Heart right ventricle (tissue), 16 donors: ENCODE results near the gene COL6A2. TPM values are rescaled to one million over a fixed set of nuclear protein-coding genes. Genes with fewer than 3 reads are reported as not detected.

ENCODE experiments used
- ATAC-seq, 8 donors: fragments of 200-7000 bp; cut with Tn5 transposase; one replicate each; pipeline ENCODE4 v1.9.1; 2020; ENCODE audit warnings: mild to moderate bottlenecking in 8 of 8, moderate library complexity in 8 of 8, moderate number of reproducible peaks in 1 of 8
- DNase-seq, 2 donors: peaks; one replicate each; pipeline ENCODE4 v3.0.0-alpha.2; 2020
- H3K27ac ChIP-seq, 10 donors: fragments of 200-600 bp; sonication (generic) in 2 of 10; one replicate each; pipeline versions ENCODE4 v1.5.0 to v1.8.0; 2020 to 2022; ENCODE audit warnings: mild to moderate bottlenecking in 3 of 10
- H3K27me3 ChIP-seq, 7 donors: fragments of 200-600 bp; one replicate each; pipeline ENCODE4 v1.8.0; 2021 to 2022; ENCODE audit warnings: mild to moderate bottlenecking in 2 of 7
- H3K36me3 ChIP-seq, 9 donors: fragments of 200-600 bp; sonication (generic) in 1 of 9; one replicate each; pipeline versions ENCODE4 v1.5.0 to v1.8.0; 2020 to 2022; ENCODE audit warnings: mild to moderate bottlenecking in 2 of 9
- H3K4me1 ChIP-seq, 9 donors: fragments of 200-600 bp; sonication (generic) in 1 of 9; one replicate each; pipeline versions ENCODE4 v1.5.0 to v1.8.0; 2020 to 2022; ENCODE audit warnings: mild to moderate bottlenecking in 4 of 9
- H3K4me3 ChIP-seq, 10 donors: fragments of 200-600 bp; sonication (generic) in 2 of 10; one replicate each; pipeline versions ENCODE4 v1.5.0 to v1.8.0; 2020 to 2022; ENCODE audit warnings: mild to moderate bottlenecking in 7 of 10, moderate library complexity in 2 of 10
- H3K9me3 ChIP-seq, 11 donors: fragments of 200-600 bp in 10 of 11; sonication (generic) in 2 of 11; one replicate each; pipeline versions ENCODE4 v1.5.0 to v1.8.0; 2013 to 2022; ENCODE audit warnings: mild to moderate bottlenecking in 2 of 11, control low read depth in 1 of 11, moderate library complexity in 1 of 11
- WGBS, 2 donors: extraction: QIAGEN DNeasy Blood & Tissue Kit; methylation state at CpG; one replicate each; pipeline ENCODE4 v1.1.7; 2013; ENCODE audit warnings: inconsistent platforms in 1 of 2; 5-methylcytosine and 5-hydroxymethylcytosine counted together
- intact Hi-C, 10 donors: fragments of 100-400 bp; cut with DNase I; formaldehyde crosslinking; loops; one replicate each; pipeline versions ENCODE4 v1.11.1 to v1.14.2; 2022
- polyA plus RNA-seq, 2 donors: library from polyadenylated mRNA; stranded (reverse); fragments of 200-250 nt; gene quantifications; one replicate each; pipeline ENCODE4 v1.2.3, GENCODE V29; 2013
- total RNA-seq, 10 donors: library from RNA; stranded (reverse); fragmentation: NEBNext Ultra II Directional in 3 of 10; extraction: Animal tissue kit (Norgen Biotek cat#: 25700) in 3 of 10; gene quantifications; one replicate each; pipeline versions ENCODE4 v1.2.1 to v1.2.4, GENCODE V29; 2021 to 2023
- TF ChIP-seq, protein P1 (sequence below), 9 donors: fragments of 200-600 bp; sonication (generic) in 2 of 9; IDR thresholded peaks; one replicate each; pipeline versions ENCODE4 v1.5.0 to v1.8.0; 2021 to 2022; ENCODE audit warnings: antibody characterized with exemption in 9 of 9, mild to moderate bottlenecking in 5 of 9, moderate library complexity in 1 of 9
- donor health status: Arrhythmogenic right ventricular cardiomyopathy.
- donor health status: ischemic (EF 13 %, LVEDD 7.1; RV severe dilation, severe dysfunction).
- donor health status: healthy with polysubstance abuse.
- donor health status: DM: no; HTN: yes; CAD: no.
- donor health status: DM: no; HTN: no; CAD: no.
- donor health status: ischemic (EF 25% LVEDD 6.9; RV normal size, moderate dysfunction).
- donor health status: ischemic (EF 25% LVEDD 5.7; RV mildly dilated, moderate dysfunction).
- donor health status: healthy.
- donor health status: DM: yes; HTN: yes; CAD: no.
- donor health status: Ischemic cardiomyopathy.
- donor health status: ischemic (EF 35%, LVEDD 5.7; RV mildly dilated, moderate dysfunction).
- donor health status: nonischemic (EF 11% LVEDD 7.7; RV severe dilation, severe dysfunction).
- donor health status: DM: yes; HTN: yes; CAD: no.
- donor health status: PGD.
- donor health status: ischemic (EF 29% LVEDD 5.4; RV normal size, mild dysfunction).
- donor health status: nonischemic (EF 23%, LVEDD 6.1; RV moderate dilation, normal function).

The COL6A2 gene
- total and polyA plus RNA-seq, 12 donors = 76.6 to 370 (median 162) TPM

DNA sequence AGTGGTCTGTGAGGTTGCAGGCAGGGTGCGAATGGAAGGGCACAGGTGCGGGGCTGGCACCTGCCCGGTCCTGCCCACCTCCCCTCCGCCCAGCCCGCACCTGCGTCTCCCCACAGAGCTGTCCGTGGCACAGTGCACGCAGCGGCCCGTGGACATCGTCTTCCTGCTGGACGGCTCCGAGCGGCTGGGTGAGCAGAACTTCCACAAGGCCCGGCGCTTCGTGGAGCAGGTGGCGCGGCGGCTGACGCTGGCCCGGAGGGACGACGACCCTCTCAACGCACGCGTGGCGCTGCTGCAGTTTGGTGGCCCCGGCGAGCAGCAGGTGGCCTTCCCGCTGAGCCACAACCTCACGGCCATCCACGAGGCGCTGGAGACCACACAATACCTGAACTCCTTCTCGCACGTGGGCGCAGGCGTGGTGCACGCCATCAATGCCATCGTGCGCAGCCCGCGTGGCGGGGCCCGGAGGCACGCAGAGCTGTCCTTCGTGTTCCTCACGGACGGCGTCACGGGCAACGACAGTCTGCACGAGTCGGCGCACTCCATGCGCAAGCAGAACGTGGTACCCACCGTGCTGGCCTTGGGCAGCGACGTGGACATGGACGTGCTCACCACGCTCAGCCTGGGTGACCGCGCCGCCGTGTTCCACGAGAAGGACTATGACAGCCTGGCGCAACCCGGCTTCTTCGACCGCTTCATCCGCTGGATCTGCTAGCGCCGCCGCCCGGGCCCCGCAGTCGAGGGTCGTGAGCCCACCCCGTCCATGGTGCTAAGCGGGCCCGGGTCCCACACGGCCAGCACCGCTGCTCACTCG, 34.1 kb downstream of the COL6A2 start:
- TF ChIP-seq, protein P1, sequence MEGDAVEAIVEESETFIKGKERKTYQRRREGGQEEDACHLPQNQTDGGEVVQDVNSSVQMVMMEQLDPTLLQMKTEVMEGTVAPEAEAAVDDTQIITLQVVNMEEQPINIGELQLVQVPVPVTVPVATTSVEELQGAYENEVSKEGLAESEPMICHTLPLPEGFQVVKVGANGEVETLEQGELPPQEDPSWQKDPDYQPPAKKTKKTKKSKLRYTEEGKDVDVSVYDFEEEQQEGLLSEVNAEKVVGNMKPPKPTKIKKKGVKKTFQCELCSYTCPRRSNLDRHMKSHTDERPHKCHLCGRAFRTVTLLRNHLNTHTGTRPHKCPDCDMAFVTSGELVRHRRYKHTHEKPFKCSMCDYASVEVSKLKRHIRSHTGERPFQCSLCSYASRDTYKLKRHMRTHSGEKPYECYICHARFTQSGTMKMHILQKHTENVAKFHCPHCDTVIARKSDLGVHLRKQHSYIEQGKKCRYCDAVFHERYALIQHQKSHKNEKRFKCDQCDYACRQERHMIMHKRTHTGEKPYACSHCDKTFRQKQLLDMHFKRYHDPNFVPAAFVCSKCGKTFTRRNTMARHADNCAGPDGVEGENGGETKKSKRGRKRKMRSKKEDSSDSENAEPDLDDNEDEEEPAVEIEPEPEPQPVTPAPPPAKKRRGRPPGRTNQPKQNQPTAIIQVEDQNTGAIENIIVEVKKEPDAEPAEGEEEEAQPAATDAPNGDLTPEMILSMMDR (IDR thresholded peaks at IDR 0.05) = no peak
- Histone ChIP-seq H3K36me3 (peaks cover 0 to 30% (median 0%) of the 10 kb centered on the region in 9 donors), H3K9me3 (no peaks in the 10 kb centered on the region), H3K4me3 (no peak overlapping the region), H3K27ac (no peak overlapping the region), H3K4me1 (peaks cover 0 to 18% (median 12%) of the 10 kb centered on the region in 9 donors), H3K27me3 (no peaks in the 10 kb centered on the region)
- WGBS, 2 donors = 96 to 97% methylated on average over 83 to 85 of the region's 85 CpGs
- peak in 3 of 8 donors; percentile 0 to 6 (median 5) for ATAC-seq
- DNase-seq = peak in 1 of 2 donors; percentile 30
- intact Hi-C loops = no loop called here

DNA sequence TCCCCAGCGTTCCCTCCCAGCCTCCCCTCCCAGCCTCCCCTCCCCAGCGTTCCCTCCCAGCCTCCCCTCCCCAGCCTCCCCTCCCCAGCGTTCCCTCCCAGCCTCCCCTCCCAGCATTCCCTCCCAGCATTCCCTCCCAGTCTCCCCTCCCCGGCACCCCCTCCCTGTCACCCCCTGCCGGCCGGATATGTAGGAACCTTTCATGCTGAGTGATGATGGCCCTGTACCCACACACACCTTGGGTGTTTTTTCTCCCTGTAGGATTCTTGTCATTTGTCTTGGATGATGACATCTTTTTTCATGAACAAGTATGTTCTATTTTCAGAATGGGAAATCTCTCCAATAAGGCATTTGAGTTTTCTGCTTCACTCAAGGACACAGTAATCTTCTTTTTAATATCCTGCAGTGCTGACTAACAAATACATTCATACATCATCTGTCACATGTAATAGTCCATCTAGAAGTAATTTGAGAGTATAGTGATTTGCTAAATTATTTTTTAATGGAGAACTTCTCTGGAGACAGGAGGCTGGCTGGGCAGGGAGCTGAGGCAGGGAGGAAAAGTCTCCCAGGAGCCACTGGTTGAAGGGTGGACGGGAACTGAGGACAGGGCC, 38.0 kb downstream of the COL6A2 start:
- no peak overlapping the region for H3K27ac ChIP-seq
- ATAC-seq (no peak), DNase-seq (no peak)
- WGBS, 2 donors = 60 to 70% methylated on average over 4 to 7 of the region's 7 CpGs
- intact Hi-C loops = no loop called here
- H3K4me1 ChIP-seq = peaks cover 0 to 5% (median 0%) of the 10 kb centered on the region in 9 donors
- TF ChIP-seq, protein P1 (IDR thresholded peaks at IDR 0.05) = no peak
- no peaks in the 10 kb centered on the region for H3K27me3 ChIP-seq
- H3K4me3 ChIP-seq = no peak overlapping the region
- H3K36me3 ChIP-seq = peaks cover 0 to 3% (median 0%) of the 10 kb centered on the region in 9 donors
- no peaks in the 10 kb centered on the region for H3K9me3 ChIP-seq

DNA sequence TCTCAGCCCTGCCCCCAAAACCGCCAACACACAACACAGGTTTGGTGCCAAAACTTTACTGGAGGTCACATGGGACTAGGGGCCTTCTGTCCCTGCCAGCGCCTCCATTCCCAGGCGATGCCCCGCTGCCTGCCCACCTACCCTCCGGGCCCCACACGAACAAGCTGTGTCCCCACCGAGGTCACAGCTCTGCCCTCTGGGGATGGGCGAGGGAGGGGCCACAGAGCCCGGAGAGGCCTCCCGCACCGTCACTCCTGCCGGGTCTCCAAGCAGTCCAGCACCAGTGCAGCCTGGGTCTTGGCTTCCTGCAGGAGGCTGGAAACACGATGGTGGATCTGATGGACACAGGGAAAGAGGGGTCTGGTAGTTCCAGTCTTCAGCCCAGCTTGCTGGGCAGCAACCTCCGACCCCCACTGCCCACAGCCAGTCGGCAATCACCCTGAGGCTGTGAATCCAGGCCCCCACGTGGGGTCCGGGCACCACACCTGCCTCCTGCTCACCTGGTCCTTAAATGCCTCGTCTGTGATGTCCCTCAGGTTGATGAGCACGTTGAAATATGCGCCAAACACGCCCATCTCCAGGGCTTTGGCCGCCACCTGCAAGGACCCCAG, 38.9 kb downstream of the COL6A2 start:
- Histone ChIP-seq H3K27ac (no peak overlapping the region), H3K36me3 (peaks cover 0 to 3% (median 0%) of the 10 kb centered on the region in 9 donors), H3K27me3 (no peaks in the 10 kb centered on the region), H3K4me3 (no peak overlapping the region), H3K9me3 (no peaks in the 10 kb centered on the region), H3K4me1 (peaks cover 0 to 5% (median 0%) of the 10 kb centered on the region in 9 donors)
- ATAC-seq (no peak), DNase-seq (no peak)
- intact Hi-C loops = no loop called here
- TF ChIP-seq, protein P1 (IDR thresholded peaks at IDR 0.05) = no peak
- WGBS, 2 donors = 79 to 83% methylated on average over 22 of the region's 22 CpGs

DNA sequence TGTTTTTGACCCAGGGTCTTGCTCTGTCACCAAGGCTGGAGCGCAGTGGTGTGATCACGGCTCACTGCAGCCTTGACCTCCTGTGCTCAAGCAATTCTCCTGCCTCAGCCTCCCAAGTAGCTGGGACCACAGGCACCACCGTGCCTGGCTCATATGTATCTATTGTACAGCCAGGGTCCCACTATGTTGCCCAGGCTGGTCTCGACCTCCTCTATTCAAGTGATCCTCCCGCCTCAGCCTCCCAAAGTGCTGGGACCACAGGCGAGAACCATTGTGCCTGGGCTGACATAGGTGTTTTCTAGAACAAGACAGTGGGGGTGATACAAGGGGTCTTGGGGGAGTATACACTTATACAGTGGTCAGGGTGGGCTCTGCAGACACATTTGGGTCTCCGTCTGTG, 40.0 kb downstream of the COL6A2 start:
- TF ChIP-seq, protein P1 (IDR thresholded peaks at IDR 0.05) = no peak
- H3K36me3 ChIP-seq = no peaks in the 10 kb centered on the region
- intact Hi-C loops = no loop called here
- H3K27me3 ChIP-seq = no peaks in the 10 kb centered on the region
- no peak overlapping the region for H3K27ac ChIP-seq
- DNase-seq (no peak), ATAC-seq (no peak)
- no peak overlapping the region for H3K4me3 ChIP-seq
- no peaks in the 10 kb centered on the region for H3K9me3 ChIP-seq
- peaks cover 0 to 5% (median 0%) of the 10 kb centered on the region in 9 donors for H3K4me1 ChIP-seq
- WGBS, 2 donors = 78 to 94% methylated on average over 7 of the region's 7 CpGs
